SK-N-SH treated with all-trans-retinoic acid at 6 μM for 48 hours (cell line): ENCODE results near the gene ZCCHC14.
A peak's percentile ranks its signal among the peaks of the same experiment; 100 is the strongest.

Experiments
- ATAC-seq: fragments of 200-7000 bp; cut with Tn5 transposase; 3 replicates; pipeline ENCODE4 v1.9.1; 2020; ENCODE audit warnings: mild to moderate bottlenecking, moderate library complexity
- ARNTL ChIP-seq: fragments of 450-650 bp; formaldehyde crosslinking; IDR thresholded peaks from 2 replicates; pipeline ENCODE4 v1.5.0; 2020; ENCODE audit warnings: low read depth, mild to moderate bottlenecking, moderate library complexity, borderline replicate concordance
- BACH2 ChIP-seq: fragments of 250-450 bp; sonication (Bioruptor Pico); IDR thresholded peaks from 2 replicates; pipeline ENCODE4 v1.9.0; 2021; ENCODE audit warnings: mild to moderate bottlenecking, borderline replicate concordance
- CREB5 ChIP-seq: fragments of 250-450 bp; sonication (Bioruptor Pico); IDR thresholded peaks from 2 replicates; pipeline ENCODE4 v1.5.1; 2020; ENCODE audit warnings: low read depth, mild to moderate bottlenecking, moderate library complexity
- CSDC2 ChIP-seq: fragments of 250-450 bp; sonication (Bioruptor Pico); IDR thresholded peaks from 2 replicates; pipeline ENCODE4 v1.5.0; 2020; ENCODE audit warnings: mild to moderate bottlenecking, moderate library complexity
- CSRNP3 ChIP-seq: fragments of 250-450 bp; sonication (Bioruptor Pico); IDR thresholded peaks from 2 replicates; pipeline ENCODE4 v1.5.1; 2021; ENCODE audit warnings: mild to moderate bottlenecking, moderate library complexity
- GLIS3 ChIP-seq: fragments of 250-450 bp; sonication (Bioruptor Pico); IDR thresholded peaks from 2 replicates; pipeline ENCODE4 v1.5.0; 2020; ENCODE audit warnings: mild to moderate bottlenecking, moderate library complexity
- ISL1 ChIP-seq: fragments of 250-450 bp; sonication (Bioruptor Pico); IDR thresholded peaks from 2 replicates; pipeline ENCODE4 v2.1.2; 2022; ENCODE audit warnings: mild to moderate bottlenecking, moderate library complexity
- POU6F1 ChIP-seq: fragments of 250-450 bp; sonication (Bioruptor Pico); IDR thresholded peaks from 2 replicates; pipeline ENCODE4 v1.8.0; 2021; ENCODE audit warnings: low read depth, mild to moderate bottlenecking, moderate library complexity, borderline replicate concordance
- RARB ChIP-seq: fragments of 250-450 bp; sonication (Bioruptor Pico); IDR thresholded peaks from 2 replicates; pipeline ENCODE4 v1.8.0; 2021; ENCODE audit warnings: mild to moderate bottlenecking, moderate library complexity
- SNAI2 ChIP-seq: fragments of 250-450 bp; sonication (Bioruptor Pico); IDR thresholded peaks from 2 replicates; pipeline ENCODE4 v1.5.0; 2020; ENCODE audit warnings: mild to moderate bottlenecking, moderate library complexity
- TCF4 ChIP-seq: fragments of 250-450 bp; sonication (Bioruptor Pico); IDR thresholded peaks from 2 replicates; pipeline ENCODE4 v1.8.0; 2021; ENCODE audit warnings: mild to moderate bottlenecking, moderate library complexity, borderline replicate concordance
- TOX ChIP-seq: fragments of 250-450 bp; sonication (Bioruptor Pico); IDR thresholded peaks from 2 replicates; pipeline ENCODE4 v1.8.0; 2021; ENCODE audit warnings: mild to moderate bottlenecking, moderate library complexity, borderline replicate concordance
- TSHZ2 ChIP-seq: fragments of 250-450 bp; sonication (Bioruptor Pico); IDR thresholded peaks from 2 replicates; pipeline ENCODE4 v1.5.0; 2020; ENCODE audit warnings: mild to moderate bottlenecking, moderate library complexity
- ZC3H10 ChIP-seq: fragments of 250-450 bp; sonication (Bioruptor Pico); IDR thresholded peaks from 2 replicates; pipeline ENCODE4 v1.5.1; 2021; ENCODE audit warnings: mild to moderate bottlenecking, moderate library complexity
- ZFP30 ChIP-seq: fragments of 450-650 bp; formaldehyde crosslinking; IDR thresholded peaks from 2 replicates; pipeline ENCODE4 v1.5.0; 2022; ENCODE audit warnings: mild to moderate bottlenecking, moderate library complexity
- ZNF565 ChIP-seq: fragments of 450-650 bp; formaldehyde crosslinking; conservative IDR thresholded peaks from 2 replicates; pipeline ENCODE4 v1.5.0; 2020; ENCODE audit warnings: low read depth, mild to moderate bottlenecking, moderate library complexity
- ZNF70 ChIP-seq: fragments of 450-650 bp; formaldehyde crosslinking; IDR thresholded peaks from 2 replicates; pipeline ENCODE4 v1.5.0; 2020; ENCODE audit warnings: mild to moderate bottlenecking, moderate library complexity
- TF ChIP-seq, protein P1 (sequence below): fragments of 250-450 bp; sonication (Bioruptor Pico); IDR thresholded peaks from 2 replicates; pipeline ENCODE4 v1.8.0; 2020; ENCODE audit warnings: mild to moderate bottlenecking, moderate library complexity, borderline replicate concordance

ZCCHC14 gene

DNA sequence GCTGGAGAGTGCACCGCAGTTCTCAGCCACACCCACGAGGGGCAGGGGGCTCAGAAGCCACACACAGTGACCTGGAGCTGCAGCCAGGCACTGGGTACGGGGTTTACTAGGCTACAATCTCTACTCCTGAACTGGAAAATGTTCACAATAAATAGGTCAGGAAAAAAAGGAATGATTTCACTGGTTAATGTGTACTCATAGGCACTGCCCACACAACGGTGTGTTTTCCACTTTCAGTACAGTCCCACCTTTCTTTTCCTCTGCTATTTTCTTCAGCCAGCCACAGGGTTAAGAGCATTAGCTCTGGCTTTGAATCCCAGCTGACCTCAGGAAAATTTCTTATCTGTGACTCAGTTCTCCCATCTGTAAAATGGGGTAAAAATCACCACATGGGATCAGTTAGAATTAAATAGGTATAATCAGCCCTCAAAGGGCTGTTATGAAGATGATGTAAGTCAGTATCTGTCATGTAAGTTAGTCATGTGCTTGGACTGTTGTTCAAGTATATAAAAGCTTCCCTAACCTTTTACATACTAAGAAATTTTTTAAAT, 35.7 kb downstream of the ZCCHC14 start:
- TF ChIP-seq RARB (CRISPR knock-in tag), result no peak
- 0 out of 2 replicates have a peak, but pooled peaks have one; percentile 27 for TF ChIP-seq CSDC2 (CRISPR knock-in tag)
- ATAC-seq, result peak; percentile 37

DNA sequence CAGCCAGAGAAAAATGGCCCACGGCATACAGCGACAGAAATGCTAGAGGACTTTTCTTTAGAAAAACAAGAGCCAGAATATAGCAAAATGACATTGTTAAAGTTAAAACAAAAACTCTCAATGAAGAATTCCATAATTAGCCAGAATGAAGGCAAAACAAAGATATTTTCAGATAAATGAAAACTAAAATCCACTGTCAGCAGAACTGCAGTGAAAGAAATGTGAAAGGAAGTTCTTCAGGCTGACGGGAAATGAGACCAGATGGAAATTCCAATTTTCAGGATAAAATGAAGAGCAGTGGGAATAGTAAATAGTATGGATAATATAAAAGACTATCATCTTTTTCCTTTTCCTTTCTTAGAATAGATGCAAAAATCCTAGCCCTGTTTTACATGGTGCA, 38.4 kb downstream of the ZCCHC14 start:
- TF ChIP-seq ZC3H10 (CRISPR knock-in tag), result no peak
- TF ChIP-seq ARNTL, result no peak
- no peak for TF ChIP-seq POU6F1 (CRISPR knock-in tag)
- no peak for TF ChIP-seq TCF4 (CRISPR knock-in tag)
- TF ChIP-seq ZNF70 (CRISPR knock-in tag), result no peak
- no peak for TF ChIP-seq BACH2 (CRISPR knock-in tag)
- TF ChIP-seq ISL1 (CRISPR knock-in tag), result no peak
- no peak for TF ChIP-seq TSHZ2 (CRISPR knock-in tag)
- TF ChIP-seq, protein P1, sequence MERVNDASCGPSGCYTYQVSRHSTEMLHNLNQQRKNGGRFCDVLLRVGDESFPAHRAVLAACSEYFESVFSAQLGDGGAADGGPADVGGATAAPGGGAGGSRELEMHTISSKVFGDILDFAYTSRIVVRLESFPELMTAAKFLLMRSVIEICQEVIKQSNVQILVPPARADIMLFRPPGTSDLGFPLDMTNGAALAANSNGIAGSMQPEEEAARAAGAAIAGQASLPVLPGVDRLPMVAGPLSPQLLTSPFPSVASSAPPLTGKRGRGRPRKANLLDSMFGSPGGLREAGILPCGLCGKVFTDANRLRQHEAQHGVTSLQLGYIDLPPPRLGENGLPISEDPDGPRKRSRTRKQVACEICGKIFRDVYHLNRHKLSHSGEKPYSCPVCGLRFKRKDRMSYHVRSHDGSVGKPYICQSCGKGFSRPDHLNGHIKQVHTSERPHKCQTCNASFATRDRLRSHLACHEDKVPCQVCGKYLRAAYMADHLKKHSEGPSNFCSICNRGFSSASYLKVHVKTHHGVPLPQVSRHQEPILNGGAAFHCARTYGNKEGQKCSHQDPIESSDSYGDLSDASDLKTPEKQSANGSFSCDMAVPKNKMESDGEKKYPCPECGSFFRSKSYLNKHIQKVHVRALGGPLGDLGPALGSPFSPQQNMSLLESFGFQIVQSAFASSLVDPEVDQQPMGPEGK (CRISPR knock-in tag), result no peak
- no peak for TF ChIP-seq TOX
- no peak for TF ChIP-seq GLIS3
- TF ChIP-seq CSRNP3 (CRISPR knock-in tag), result no peak
- no peak for TF ChIP-seq CSDC2 (CRISPR knock-in tag)
- TF ChIP-seq, all 23 proteins: peak for 0
- no peak for ATAC-seq

DNA sequence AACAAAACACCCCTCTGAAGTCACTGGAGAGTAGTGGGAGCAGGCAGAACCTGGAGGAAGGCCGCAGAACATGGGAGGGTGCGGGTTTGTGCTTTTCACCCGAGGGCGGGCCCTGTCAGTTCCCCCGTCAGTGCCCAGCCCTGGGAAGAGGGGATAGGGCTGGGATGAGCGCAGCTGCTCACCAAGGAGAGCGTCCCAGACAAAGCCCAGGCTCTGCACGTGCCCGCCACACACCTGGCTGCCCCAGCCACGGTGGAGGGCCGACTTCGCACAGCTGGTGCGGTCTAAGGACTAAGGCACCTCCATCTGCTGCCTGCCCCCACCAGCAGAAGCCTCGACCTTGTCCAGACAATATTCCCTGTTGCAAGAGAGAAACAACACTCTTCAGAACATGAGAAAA, 39.5 kb downstream of the ZCCHC14 start:
- no peak for ATAC-seq
- TF ChIP-seq POU6F1 (CRISPR knock-in tag) (no peak), TOX (no peak), ISL1 (CRISPR knock-in tag) (no peak), TCF4 (CRISPR knock-in tag) (no peak), CSDC2 (CRISPR knock-in tag) (no peak), SNAI2 (CRISPR knock-in tag) (no peak)
- TF ChIP-seq, all 23 proteins: peak for 0

GRCh38 chr16:87451563-87452210, 41.1 kb downstream of the ZCCHC14 start:
- TF ChIP-seq ZNF565 (CRISPR knock-in tag) (no peak), RARB (CRISPR knock-in tag) (no peak), TOX (no peak), GLIS3 (no peak), ZNF70 (CRISPR knock-in tag) (no peak), ZFP30 (CRISPR knock-in tag) (no peak), CREB5 (CRISPR knock-in tag) (no peak), BACH2 (CRISPR knock-in tag) (no peak)
- ATAC-seq, result no peak
